HEK293T (cell line): ENCODE results near the gene IL1B.
"Not testable (repeated sequence)": the region's sequence is repeated elsewhere in the genome, so short reads cannot be mapped to it uniquely, and the experiment has no call there.

Experiments
- CTCF ChIA-PET: fragments of 350-600 bp; formaldehyde crosslinking; extraction: SDS; loops from one replicate; lab custom pipeline; 2021; ENCODE audit warnings: antibody characterized with exemption, inconsistent platforms; lab: Yijun Ruan, JAX
- POLR2A ChIA-PET: fragments of 350-600 bp; formaldehyde crosslinking; extraction: SDS; loops from one replicate; lab custom pipeline; 2020; ENCODE audit warnings: antibody characterized with exemption, inconsistent platforms; lab: Yijun Ruan, JAX
- DNase-seq: peaks from one replicate; pipeline ENCODE4 v3.0.0; 2012; ENCODE audit warnings: mixed read lengths; ENCODE audit errors: extremely low spot score
- ARNT ChIP-seq: fragments of 450-650 bp; IDR thresholded peaks from 2 replicates; pipeline ENCODE4 v1.6.1; 2017; ENCODE audit warnings: mild to moderate bottlenecking
- BHLHE40 ChIP-seq: fragments of 450-650 bp; IDR thresholded peaks from 2 replicates; pipeline ENCODE4 v1.6.1; 2016; ENCODE audit warnings: mild to moderate bottlenecking, moderate library complexity, borderline replicate concordance
- CTBP1 ChIP-seq: fragments of 450-650 bp; IDR thresholded peaks from 2 replicates; pipeline ENCODE4 v1.6.1; 2016; ENCODE audit warnings: borderline replicate concordance
- ELF4 ChIP-seq: fragments of 450-650 bp; IDR thresholded peaks from 2 replicates; pipeline ENCODE4 v1.6.1; 2017; ENCODE audit warnings: antibody characterized with exemption
- FOXA1 ChIP-seq: fragments of 450-650 bp; IDR thresholded peaks from 2 replicates; pipeline ENCODE4 v1.6.1; 2016; ENCODE audit warnings: mild to moderate bottlenecking
- FOXK2 ChIP-seq: fragments of 450-650 bp; IDR thresholded peaks from 2 replicates; pipeline ENCODE4 v1.6.1; 2016; ENCODE audit warnings: mild to moderate bottlenecking
- FOXM1 ChIP-seq: fragments of 450-650 bp; IDR thresholded peaks from 2 replicates; pipeline ENCODE4 v1.6.1; 2017; ENCODE audit warnings: mild to moderate bottlenecking, borderline replicate concordance
- HDGF ChIP-seq: fragments of 450-650 bp; IDR thresholded peaks from 2 replicates; pipeline ENCODE4 v1.6.1; 2017; ENCODE audit warnings: antibody characterized with exemption, borderline replicate concordance
- L3MBTL2 ChIP-seq: fragments of 450-650 bp; conservative IDR thresholded peaks from 2 replicates; pipeline ENCODE4 v1.6.1; 2016; ENCODE audit warnings: mild to moderate bottlenecking
- LEF1 ChIP-seq: fragments of 450-650 bp; IDR thresholded peaks from 2 replicates; pipeline ENCODE4 v1.6.1; 2017; ENCODE audit warnings: mild to moderate bottlenecking, borderline replicate concordance
- NFRKB ChIP-seq: fragments of 450-650 bp; IDR thresholded peaks from 2 replicates; pipeline ENCODE4 v1.6.1; 2016; ENCODE audit warnings: mild to moderate bottlenecking, moderate library complexity
- SP1 ChIP-seq: fragments of 450-650 bp; IDR thresholded peaks from 2 replicates; pipeline ENCODE4 v1.6.1; 2017
- SUZ12 ChIP-seq: fragments of 450-650 bp; IDR thresholded peaks from 2 replicates; pipeline ENCODE4 v1.6.1; 2016; ENCODE audit warnings: mild to moderate bottlenecking
- TARDBP ChIP-seq: fragments of 450-650 bp; IDR thresholded peaks from 2 replicates; pipeline ENCODE4 v1.6.1; 2016
- ZNF384 ChIP-seq: fragments of 450-650 bp; IDR thresholded peaks from 2 replicates; pipeline ENCODE4 v1.6.1; 2016
- TF ChIP-seq, protein P1 (sequence below): fragments of 450-650 bp; IDR thresholded peaks from 2 replicates; pipeline ENCODE4 v1.6.1; 2016

Gene IL1B

DNA sequence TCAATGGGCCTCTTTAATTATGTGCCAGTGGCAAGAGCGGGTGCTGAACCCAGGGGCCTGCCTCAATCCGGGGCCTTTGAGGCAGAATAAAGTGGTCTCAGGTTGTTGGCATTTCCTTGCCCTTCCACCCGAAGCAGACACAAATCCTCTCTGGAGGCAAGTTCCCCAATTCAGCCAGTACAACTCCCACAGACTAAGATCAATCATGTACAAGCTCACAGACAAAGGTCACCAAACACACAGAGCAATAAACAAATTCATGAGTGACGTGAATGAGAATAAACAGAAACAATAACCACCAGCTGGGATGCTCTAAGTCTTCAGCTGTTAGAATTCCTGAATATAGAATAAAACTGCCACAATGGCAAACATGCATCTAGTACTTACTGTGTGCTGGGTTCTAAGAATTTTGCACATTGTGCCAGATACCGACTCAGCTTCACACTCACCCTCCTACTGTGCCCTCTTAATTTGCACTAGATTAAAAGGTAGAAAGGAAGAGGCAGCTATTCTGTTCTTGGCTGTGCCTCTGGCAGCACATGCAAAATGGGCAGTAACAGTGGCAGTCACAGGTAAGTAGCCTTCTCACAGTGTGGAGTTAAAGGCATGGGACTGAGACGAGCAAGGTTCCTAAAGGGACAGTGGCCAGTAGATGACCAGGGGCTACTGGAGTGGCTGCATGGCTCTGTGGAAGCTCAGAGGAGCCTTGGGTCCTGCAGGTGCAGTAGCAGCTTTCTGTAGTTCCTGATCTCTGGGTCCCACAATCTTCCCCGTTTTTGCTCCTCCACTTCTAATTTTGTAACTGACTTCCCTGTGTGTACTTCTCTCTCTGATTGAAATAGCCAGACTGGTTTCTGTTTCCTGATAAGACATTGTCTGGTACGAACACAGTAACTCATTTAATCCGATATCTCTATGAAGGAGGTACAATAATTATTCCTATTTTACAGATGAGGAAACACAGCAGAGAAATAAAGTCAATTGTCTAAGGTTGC, 34.6 kb upstream of the IL1B start:
- CTCF ChIA-PET, result no interaction called here
- POLR2A ChIA-PET, result no interaction called here
- TF ChIP-seq SP1, result no peak
- TF ChIP-seq ARNT, result no peak
- no peak for TF ChIP-seq HDGF
- no peak for TF ChIP-seq FOXM1
- TF ChIP-seq SUZ12, result no peak
- TF ChIP-seq FOXA1, result no peak
- TF ChIP-seq L3MBTL2, result no peak
- DNase-seq, result no peak

DNA sequence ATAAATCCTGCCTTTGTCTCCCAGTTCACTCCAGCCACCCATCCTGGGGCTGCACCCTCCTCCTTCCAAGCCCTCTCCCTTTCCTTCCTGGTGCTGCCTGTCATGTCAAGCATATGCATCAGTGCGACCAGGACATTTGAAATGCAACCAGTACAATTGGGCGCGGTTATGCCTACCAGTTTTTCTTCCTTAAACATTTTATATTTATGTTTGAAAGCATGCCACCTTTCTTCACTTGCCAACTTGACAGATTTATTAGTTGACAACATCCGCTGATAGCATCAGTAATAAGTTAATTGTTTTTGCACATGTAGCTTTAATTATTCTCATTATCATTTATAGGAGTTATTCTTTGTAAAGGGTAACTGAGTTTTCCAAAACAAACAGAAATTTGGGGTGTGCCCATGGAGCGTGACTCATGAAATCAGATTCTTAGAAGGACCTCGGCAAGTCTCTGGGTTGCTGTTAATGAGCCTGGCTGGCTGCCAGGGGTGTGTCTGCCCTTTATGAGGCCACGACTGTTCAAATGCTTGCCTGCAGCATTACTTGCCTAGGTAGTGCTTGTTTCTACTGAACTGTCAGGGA, 32.8 kb upstream of the IL1B start:
- TF ChIP-seq LEF1 (no peak), FOXA1 (no peak)
- TF ChIP-seq, protein P1, sequence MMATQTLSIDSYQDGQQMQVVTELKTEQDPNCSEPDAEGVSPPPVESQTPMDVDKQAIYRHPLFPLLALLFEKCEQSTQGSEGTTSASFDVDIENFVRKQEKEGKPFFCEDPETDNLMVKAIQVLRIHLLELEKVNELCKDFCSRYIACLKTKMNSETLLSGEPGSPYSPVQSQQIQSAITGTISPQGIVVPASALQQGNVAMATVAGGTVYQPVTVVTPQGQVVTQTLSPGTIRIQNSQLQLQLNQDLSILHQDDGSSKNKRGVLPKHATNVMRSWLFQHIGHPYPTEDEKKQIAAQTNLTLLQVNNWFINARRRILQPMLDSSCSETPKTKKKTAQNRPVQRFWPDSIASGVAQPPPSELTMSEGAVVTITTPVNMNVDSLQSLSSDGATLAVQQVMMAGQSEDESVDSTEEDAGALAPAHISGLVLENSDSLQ, result peak; percentile 44
- DNase-seq, result peak; percentile 49
- ChIA-PET POLR2A (no interaction called here), CTCF (no interaction called here)

DNA sequence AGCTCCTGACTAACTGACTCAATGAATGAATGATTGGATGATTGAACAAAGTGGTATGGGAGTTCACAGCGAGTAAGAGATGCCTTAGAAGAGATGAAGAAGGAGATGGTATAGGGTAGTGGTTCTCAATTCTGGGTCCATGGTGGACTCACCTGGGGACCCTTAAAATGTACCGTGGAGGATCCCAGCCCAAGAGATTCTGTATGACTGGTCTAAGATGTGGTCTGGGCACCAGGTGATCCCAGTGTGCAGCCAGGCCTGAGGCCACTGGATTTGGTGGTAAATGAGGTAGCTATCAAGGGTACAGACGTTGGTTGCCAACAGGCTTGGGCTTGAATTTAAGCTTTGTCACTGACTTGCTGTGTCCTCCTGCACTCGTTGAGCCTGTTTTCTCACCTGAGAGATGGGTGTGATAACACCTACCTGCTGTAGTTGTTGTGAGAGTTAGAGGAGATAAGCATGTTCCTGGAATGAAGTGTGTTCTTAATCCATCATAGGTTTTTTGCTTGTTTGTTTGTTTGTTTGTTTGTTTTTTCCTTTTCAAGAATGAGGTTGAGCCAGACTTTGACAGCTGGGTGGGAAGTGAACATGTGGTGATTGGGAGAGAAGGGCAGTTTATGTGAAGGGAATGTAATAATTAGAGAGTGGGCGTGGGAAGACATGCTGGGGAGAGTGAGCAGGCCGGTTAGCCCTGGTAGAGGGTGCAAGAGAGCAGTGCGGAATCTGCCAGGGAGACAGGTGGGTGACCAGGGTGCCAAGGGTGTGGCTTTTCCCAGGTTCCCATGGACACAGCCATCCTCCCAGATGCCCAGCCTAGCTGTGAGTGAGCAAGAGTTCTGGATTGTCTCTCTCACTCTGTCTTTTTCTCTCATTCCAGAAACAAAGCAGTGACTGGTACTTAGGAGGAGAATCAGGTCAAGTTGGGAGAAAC, 31.4 kb upstream of the IL1B start:
- DNase-seq, result no peak
- POLR2A ChIA-PET, result no interaction called here
- TF ChIP-seq BHLHE40 (no peak), FOXM1 (no peak), FOXK2 (no peak), ELF4 (no peak), SUZ12 (no peak), FOXA1 (no peak), ARNT (no peak), NFRKB (no peak), LEF1 (no peak), ZNF384 (no peak), L3MBTL2 (no peak), SP1 (no peak), TARDBP (no peak)
- TF ChIP-seq, protein P1, result no peak
- CTCF ChIA-PET, result interaction anchor here (0.6 kb wide), 1 partner anchor 34 kb away, joined by 3 read pairs; no protein-coding TSS in a partner anchor

DNA sequence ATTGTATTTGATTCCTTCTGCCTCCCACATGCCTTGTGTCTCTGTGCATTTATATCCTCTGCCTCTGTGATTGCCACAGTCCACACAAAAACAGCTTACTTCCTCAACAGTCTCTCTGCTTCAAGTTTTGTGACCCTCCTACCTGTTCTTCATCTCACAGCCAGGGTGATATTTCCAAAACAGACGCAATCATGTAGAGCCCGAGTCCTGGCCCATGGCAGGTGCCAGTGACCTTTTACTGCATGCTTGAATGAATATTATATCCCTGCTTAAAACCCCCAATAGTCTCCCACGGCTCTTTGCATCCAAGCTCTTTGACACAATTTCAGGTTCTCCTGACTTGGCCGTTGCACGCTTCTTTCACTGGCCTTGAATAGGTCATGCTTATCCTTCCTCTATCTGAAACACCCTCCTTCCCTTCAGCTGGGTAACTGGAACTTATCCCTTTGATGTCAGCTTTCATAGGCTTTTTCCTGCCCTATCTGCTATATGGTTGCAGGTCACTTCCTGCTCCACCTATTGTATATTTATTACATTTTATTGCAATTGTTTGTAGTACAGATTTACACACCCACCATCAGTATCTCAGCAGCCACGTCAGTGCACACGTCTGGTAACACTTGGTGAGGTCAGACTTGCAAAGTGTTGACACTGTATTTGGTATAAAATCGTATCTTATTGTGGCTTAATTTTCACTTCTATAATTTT, 29.7 kb upstream of the IL1B start:
- TF ChIP-seq FOXA1, result no peak
- no peak for TF ChIP-seq FOXM1
- no peak for TF ChIP-seq ZNF384
- DNase-seq, result no peak
- POLR2A ChIA-PET, result no interaction called here
- CTCF ChIA-PET, result no interaction called here

DNA sequence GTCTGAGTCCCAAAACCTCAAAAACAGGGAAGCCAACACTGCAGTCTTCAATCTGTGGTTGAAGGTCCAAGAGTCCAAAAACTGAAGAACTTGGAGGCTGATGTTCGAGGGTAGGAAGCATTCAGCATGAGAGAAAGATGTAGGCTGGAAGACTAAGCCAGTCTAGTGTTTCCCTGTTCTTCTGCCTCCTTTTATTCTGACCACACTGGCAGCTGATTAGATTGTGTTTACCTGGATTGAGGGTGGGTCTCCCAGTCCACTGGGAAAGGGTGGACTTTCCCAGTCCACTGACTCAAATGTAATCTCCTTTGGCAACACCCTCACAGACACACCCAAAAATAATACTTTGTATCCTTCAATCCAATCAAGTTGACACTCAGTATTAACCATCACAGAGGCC, 27.5 kb upstream of the IL1B start:
- ChIA-PET POLR2A (no interaction called here), CTCF (no interaction called here)
- TF ChIP-seq TARDBP (no peak), NFRKB (no peak), LEF1 (no peak), BHLHE40 (no peak), ARNT (no peak), HDGF (no peak), FOXA1 (no peak), ZNF384 (no peak), FOXK2 (no peak), SUZ12 (no peak), L3MBTL2 (no peak), SP1 (no peak), FOXM1 (no peak), ELF4 (no peak), CTBP1 (no peak)
- TF ChIP-seq, protein P1, result no peak
- no peak for DNase-seq

GRCh38 chr2:112859406-112860183, 23.0 kb upstream of the IL1B start:
- POLR2A ChIA-PET, DNase-seq, CTCF ChIA-PET: not testable (repeated sequence)
